H1 (cell line): ENCODE results near the gene GSG1L.

ENCODE experiments used
- CTCF ChIP-seq, 3 experiments: IDR thresholded peaks; 1 replicate in 2 of 3; 2 replicates in 1 of 3; pipeline versions ENCODE4 v1.5.1 to v1.6.1; 2011; ENCODE audit warnings: low read length in 3 of 3, mild to moderate bottlenecking in 3 of 3, inconsistent platforms in 2 of 3, low read depth in 1 of 3, moderate library complexity in 1 of 3; ENCODE audit not compliant: insufficient read depth in 1 of 3; ENCODE audit errors: control extremely low read depth in 1 of 3
- EP300 ChIP-seq, 2 experiments: IDR thresholded peaks; 1 replicate in 1 of 2; 2 replicates in 1 of 2; pipeline ENCODE4 v1.6.1; 2011 to 2012; ENCODE audit warnings: low read depth in 2 of 2, low read length in 2 of 2, mild to moderate bottlenecking in 2 of 2, borderline replicate concordance in 1 of 2, inconsistent platforms in 1 of 2, moderate library complexity in 1 of 2
- KDM1A ChIP-seq: fragments of 200-600, 300-600 bp; sonication (generic); IDR thresholded peaks from 2 replicates; pipeline ENCODE4 v1.7.1; 2016; ENCODE audit warnings: mild to moderate bottlenecking, low read length, borderline replicate concordance
- POLR2A ChIP-seq, 2 experiments: IDR thresholded peaks; 1 replicate in 1 of 2; 2 replicates in 1 of 2; pipeline ENCODE4 v1.6.1; 2011; ENCODE audit warnings: low read depth in 2 of 2, low read length in 2 of 2, mild to moderate bottlenecking in 2 of 2; ENCODE audit errors: control extremely low read depth in 1 of 2
- SP2 ChIP-seq: IDR thresholded peaks from 2 replicates; pipeline ENCODE4 v1.6.1; 2012; ENCODE audit warnings: mild to moderate bottlenecking, low read length, inconsistent platforms
- USF2 ChIP-seq: IDR thresholded peaks from 2 replicates; pipeline ENCODE4 v1.6.1; 2011; ENCODE audit warnings: low read length, improper control_type of control experiment

- TF ChIP-seq KDM1A (no peak), SP2 (no peak), CTCF (IDR thresholded peaks at IDR 0.05; ENCODE audit: control extremely low read depth in 1 of 3, insufficient read depth in 1 of 3, low read depth in 1 of 3, low read length in 3 of 3) (no peak), POLR2A (IDR thresholded peaks at IDR 0.05; ENCODE audit: control extremely low read depth in 1 of 2, low read depth in 2 of 2, low read length in 2 of 2) (no peak), USF2 (no peak), EP300 (IDR thresholded peaks at IDR 0.05; ENCODE audit: borderline replicate concordance in 1 of 2, low read depth in 2 of 2, low read length in 2 of 2) (no peak)
These were observed 318.2 kb downstream of the GSG1L start for GRCh38 chr16:27745348-27745747.
